Keratinocyte (primary cell): ENCODE measurements around the gene SPHK1. TPM values are rescaled to one million over a fixed set of nuclear protein-coding genes. Genes with fewer than 3 reads are reported as not detected.

Experiments
- DNase-seq: peaks from one replicate; pipeline ENCODE4 v3.0.0-alpha.2; 2011; ENCODE audit warnings: low read depth, missing footprints, low spot score
- FAIRE-seq: peaks from 2 replicates; lab custom pipeline; 2011; peaks lifted over from hg19 to GRCh38; lab: Jason Lieb, UNC
- H2AFZ ChIP-seq: 2 replicates; pipeline ENCODE4 v1.6.0; 2012; ENCODE audit warnings: low read length, control low read depth, inconsistent platforms; ENCODE audit not compliant: control insufficient read depth
- H3K27ac ChIP-seq: 2 replicates; pipeline ENCODE4 v1.5.1; 2011; ENCODE audit warnings: low read length; ENCODE audit not compliant: control insufficient read depth, insufficient read depth
- H3K27me3 ChIP-seq: 3 replicates; pipeline ENCODE4 v1.6.0; 2011; ENCODE audit warnings: low read length; ENCODE audit not compliant: control insufficient read depth, insufficient read depth; ENCODE audit errors: extremely low read depth
- H3K36me3 ChIP-seq, 2 experiments: 2 replicates in 1 of 2; 3 replicates in 1 of 2; pipeline ENCODE4 v1.5.1; 2011; ENCODE audit warnings: low read length in 2 of 2, mild to moderate bottlenecking in 1 of 2; ENCODE audit not compliant: control insufficient read depth in 2 of 2, insufficient read depth in 2 of 2; ENCODE audit errors: extremely low read depth in 1 of 2
- H3K4me1 ChIP-seq: 3 replicates; pipeline ENCODE4 v1.5.1; 2011; ENCODE audit warnings: low read length; ENCODE audit not compliant: control insufficient read depth, insufficient read depth; ENCODE audit errors: extremely low read depth
- H3K4me2 ChIP-seq: 3 replicates; pipeline ENCODE4 v1.6.0; 2011; ENCODE audit warnings: low read depth, low read length; ENCODE audit not compliant: control insufficient read depth, insufficient read depth; ENCODE audit errors: extremely low read depth
- H3K4me3 ChIP-seq, 3 experiments: fragments of 200-600 bp in 1 of 3; sonication (generic) in 1 of 3; 2 replicates in 2 of 3; 3 replicates in 1 of 3; pipeline ENCODE4 v1.5.1; 2011 to 2016; ENCODE audit warnings: low read length in 3 of 3, mild to moderate bottlenecking in 3 of 3, control low read depth in 2 of 3, inconsistent platforms in 1 of 3, low read depth in 1 of 3, mixed read lengths in 1 of 3, mixed run types in 1 of 3, moderate library complexity in 1 of 3; ENCODE audit not compliant: control insufficient read depth in 2 of 3, insufficient read depth in 2 of 3; ENCODE audit errors: extremely low read depth in 1 of 3
- H3K79me2 ChIP-seq: 2 replicates; pipeline ENCODE4 v1.6.0; 2012; ENCODE audit warnings: low read length; ENCODE audit not compliant: control insufficient read depth, insufficient read depth
- H3K9ac ChIP-seq: 3 replicates; pipeline ENCODE4 v1.6.0; 2011; ENCODE audit warnings: low read length; ENCODE audit not compliant: control insufficient read depth, insufficient read depth; ENCODE audit errors: extremely low read depth
- H3K9me1 ChIP-seq: 3 replicates; pipeline ENCODE4 v1.6.0; 2011; ENCODE audit warnings: low read length; ENCODE audit not compliant: control insufficient read depth, insufficient read depth; ENCODE audit errors: extremely low read depth
- H3K9me3 ChIP-seq: 2 replicates; pipeline ENCODE4 v1.5.1; 2012; ENCODE audit warnings: low read depth, low read length; ENCODE audit not compliant: control insufficient read depth
- H4K20me1 ChIP-seq: 3 replicates; pipeline ENCODE4 v1.6.0; 2011; ENCODE audit warnings: low read length; ENCODE audit not compliant: control insufficient read depth, insufficient read depth; ENCODE audit errors: extremely low read depth
- EZH2 ChIP-seq: IDR thresholded peaks from one replicate; pipeline ENCODE4 v1.6.1; 2012; ENCODE audit warnings: inconsistent platforms, mild to moderate bottlenecking, low read length, moderate library complexity
- dilution Hi-C: fragments of 300-500 bp; cut with MboI; formaldehyde crosslinking; loops from one replicate; pipeline ENCODE4 v1.7.0; 2020; ENCODE audit warnings: low sequenced_read_pairs; ENCODE audit not compliant: extremely low pct_ligation_motif_present
- polyA plus RNA-seq, 5 experiments: library from polyadenylated mRNA; depleted of rRNA in 3 of 5; stranded (reverse) in 3 of 5; stranded (forward) in 1 of 5; unstranded in 1 of 5; fragments of >200 nt; gene quantifications; 1 replicate in 1 of 5; 2 replicates in 3 of 5; 3 replicates in 1 of 5; pipeline versions ENCODE4 v1.2.1 to v1.2.3, GENCODE V29; 2011 to 2012; ENCODE audit warnings: missing spikeins in 2 of 5, low read depth in 1 of 5, low replicate concordance in 1 of 5
- TF ChIP-seq, protein P1 (sequence below), 3 experiments: IDR thresholded peaks in 1 of 3; conservative IDR thresholded peaks in 1 of 3; optimal IDR thresholded peaks in 1 of 3; 2 replicates in 2 of 3; 3 replicates in 1 of 3; pipeline versions ENCODE3 to v1.5.1; 2011; ENCODE audit warnings: low read length in 3 of 3, mild to moderate bottlenecking in 3 of 3, moderate library complexity in 2 of 3, control low read depth in 1 of 3, inconsistent platforms in 1 of 3; ENCODE audit not compliant: insufficient read depth in 2 of 3; ENCODE audit errors: extremely low read depth in 1 of 3

SPHK1 gene
- polyA plus RNA-seq, 1 donor (not counting 4 experiments of a cell fraction or from before 2014, with no cell fraction given), result 50.2 TPM

DNA sequence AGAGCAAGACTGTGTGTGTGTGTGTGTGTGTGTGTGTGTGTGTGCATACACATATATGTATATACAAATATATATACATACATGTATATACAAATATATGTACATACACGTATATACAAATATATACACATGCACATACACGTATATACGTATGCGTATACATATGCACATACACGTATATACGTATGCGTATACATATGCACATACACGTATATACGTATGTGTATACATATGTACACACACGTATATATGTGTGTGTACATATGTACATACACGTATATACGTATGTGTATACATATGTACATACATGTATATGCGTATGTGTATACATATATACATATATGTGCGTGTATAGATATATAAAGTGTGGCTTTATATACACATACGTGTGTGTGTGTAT is 31.4 kb downstream of the SPHK1 start:
- Histone ChIP-seq H3K27ac (no peak overlapping the region), H3K9me1 (peaks cover 2% of the 10 kb centered on the region), H3K79me2 (peaks cover 51% of the 10 kb centered on the region), H3K9me3 (no peaks in the 10 kb centered on the region), H3K9ac (no peak overlapping the region), H4K20me1 (peaks cover 6% of the 10 kb centered on the region), H3K4me3 (no peak overlapping the region), H3K4me2 (no peak overlapping the region), H2AFZ (no peak overlapping the region), H3K4me1 (peaks cover 7% of the 10 kb centered on the region), H3K36me3 (peaks cover 4 to 7% of the 10 kb centered on the region in 2 experiments), H3K27me3 (no peaks in the 10 kb centered on the region)
- TF ChIP-seq, protein P1, sequence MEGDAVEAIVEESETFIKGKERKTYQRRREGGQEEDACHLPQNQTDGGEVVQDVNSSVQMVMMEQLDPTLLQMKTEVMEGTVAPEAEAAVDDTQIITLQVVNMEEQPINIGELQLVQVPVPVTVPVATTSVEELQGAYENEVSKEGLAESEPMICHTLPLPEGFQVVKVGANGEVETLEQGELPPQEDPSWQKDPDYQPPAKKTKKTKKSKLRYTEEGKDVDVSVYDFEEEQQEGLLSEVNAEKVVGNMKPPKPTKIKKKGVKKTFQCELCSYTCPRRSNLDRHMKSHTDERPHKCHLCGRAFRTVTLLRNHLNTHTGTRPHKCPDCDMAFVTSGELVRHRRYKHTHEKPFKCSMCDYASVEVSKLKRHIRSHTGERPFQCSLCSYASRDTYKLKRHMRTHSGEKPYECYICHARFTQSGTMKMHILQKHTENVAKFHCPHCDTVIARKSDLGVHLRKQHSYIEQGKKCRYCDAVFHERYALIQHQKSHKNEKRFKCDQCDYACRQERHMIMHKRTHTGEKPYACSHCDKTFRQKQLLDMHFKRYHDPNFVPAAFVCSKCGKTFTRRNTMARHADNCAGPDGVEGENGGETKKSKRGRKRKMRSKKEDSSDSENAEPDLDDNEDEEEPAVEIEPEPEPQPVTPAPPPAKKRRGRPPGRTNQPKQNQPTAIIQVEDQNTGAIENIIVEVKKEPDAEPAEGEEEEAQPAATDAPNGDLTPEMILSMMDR (optimal IDR thresholded peaks at IDR 0.05 in 1 of 3, IDR thresholded peaks at IDR 0.05 in 1 of 3, conservative IDR thresholded peaks at IDR 0.05 in 1 of 3; ENCODE audit: extremely low read depth in 1 of 3, insufficient read depth in 2 of 3, low read length in 3 of 3), result no peak
- TF ChIP-seq EZH2, result no peak
- FAIRE-seq (no peak), DNase-seq (no peak)
- dilution Hi-C loops, result no loop called here

DNA sequence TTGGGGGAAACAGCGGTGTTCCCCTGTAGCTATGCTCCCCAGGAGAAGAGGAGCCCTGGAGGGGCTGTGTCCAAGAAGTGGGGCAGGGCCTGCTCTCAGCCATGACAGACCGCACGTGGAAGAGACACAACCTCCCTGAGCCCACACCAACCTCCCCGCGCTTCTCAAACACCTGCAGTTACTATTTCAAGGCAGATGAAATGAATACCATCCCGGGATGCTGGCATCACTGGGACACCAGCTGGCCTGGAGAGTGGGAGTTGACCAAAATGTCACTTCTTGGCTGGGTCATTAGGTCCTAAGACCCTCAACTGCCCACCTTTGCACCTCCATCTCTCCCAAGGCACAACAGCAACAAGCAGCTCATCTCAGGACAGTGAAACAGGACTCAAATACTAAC is 32.0 kb downstream of the SPHK1 start:
- Histone ChIP-seq H3K9me3 (no peaks in the 10 kb centered on the region), H3K4me3 (no peak overlapping the region), H2AFZ (no peak overlapping the region), H3K9ac (no peak overlapping the region), H3K79me2 (peaks cover 55% of the 10 kb centered on the region), H3K27ac (no peak overlapping the region), H3K4me1 (peaks cover 7% of the 10 kb centered on the region), H3K9me1 (peaks cover 2% of the 10 kb centered on the region), H4K20me1 (peaks cover 6% of the 10 kb centered on the region), H3K27me3 (no peaks in the 10 kb centered on the region), H3K36me3 (peaks cover 4 to 7% of the 10 kb centered on the region in 2 experiments), H3K4me2 (no peak overlapping the region)
- FAIRE-seq (no peak), DNase-seq (no peak)
- TF ChIP-seq, protein P1 (optimal IDR thresholded peaks at IDR 0.05 in 1 of 3, IDR thresholded peaks at IDR 0.05 in 1 of 3, conservative IDR thresholded peaks at IDR 0.05 in 1 of 3; ENCODE audit: extremely low read depth in 1 of 3, insufficient read depth in 2 of 3, low read length in 3 of 3), result no peak
- no peak for TF ChIP-seq EZH2
- dilution Hi-C loops, result no loop called here
